PFSK-1 (cell line): ENCODE measurements around the gene MIAT.

Experiments used
- FOXP2 ChIP-seq: optimal IDR thresholded peaks from 2 replicates; pipeline ENCODE3; 2011; ENCODE audit warnings: borderline replicate concordance, control low read depth, inconsistent platforms; ENCODE audit not compliant: insufficient read depth; ENCODE audit errors: extremely low read length, extremely low read depth
- POLR2AphosphoS5 ChIP-seq: IDR thresholded peaks from 2 replicates; pipeline ENCODE4 v1.6.1; 2012; ENCODE audit warnings: low read depth, mild to moderate bottlenecking, control low read depth, low read length, moderate library complexity
- SIN3A ChIP-seq: IDR thresholded peaks from 2 replicates; pipeline ENCODE4 v1.6.1; 2012; ENCODE audit warnings: mild to moderate bottlenecking, low read length, moderate library complexity, borderline replicate concordance; ENCODE audit not compliant: insufficient read depth
- TAF1 ChIP-seq: IDR thresholded peaks from 2 replicates; pipeline ENCODE4 v1.6.1; 2012; ENCODE audit warnings: low read length, control low read depth, borderline replicate concordance; ENCODE audit not compliant: insufficient read depth
- TF ChIP-seq, protein P1 (sequence below), 2 experiments: IDR thresholded peaks; 2 replicates each; pipeline versions ENCODE4 v1.6.1 to v1.8.0; 2011 to 2012; ENCODE audit warnings: low read depth in 2 of 2, low read length in 2 of 2, control low read depth in 1 of 2, inconsistent platforms in 1 of 2, mild to moderate bottlenecking in 1 of 2, moderate library complexity in 1 of 2; ENCODE audit not compliant: insufficient read depth in 1 of 2

- no peak for TF ChIP-seq TAF1
- TF ChIP-seq POLR2AphosphoS5: no peak
- no peak for TF ChIP-seq FOXP2
- TF ChIP-seq, protein P1, sequence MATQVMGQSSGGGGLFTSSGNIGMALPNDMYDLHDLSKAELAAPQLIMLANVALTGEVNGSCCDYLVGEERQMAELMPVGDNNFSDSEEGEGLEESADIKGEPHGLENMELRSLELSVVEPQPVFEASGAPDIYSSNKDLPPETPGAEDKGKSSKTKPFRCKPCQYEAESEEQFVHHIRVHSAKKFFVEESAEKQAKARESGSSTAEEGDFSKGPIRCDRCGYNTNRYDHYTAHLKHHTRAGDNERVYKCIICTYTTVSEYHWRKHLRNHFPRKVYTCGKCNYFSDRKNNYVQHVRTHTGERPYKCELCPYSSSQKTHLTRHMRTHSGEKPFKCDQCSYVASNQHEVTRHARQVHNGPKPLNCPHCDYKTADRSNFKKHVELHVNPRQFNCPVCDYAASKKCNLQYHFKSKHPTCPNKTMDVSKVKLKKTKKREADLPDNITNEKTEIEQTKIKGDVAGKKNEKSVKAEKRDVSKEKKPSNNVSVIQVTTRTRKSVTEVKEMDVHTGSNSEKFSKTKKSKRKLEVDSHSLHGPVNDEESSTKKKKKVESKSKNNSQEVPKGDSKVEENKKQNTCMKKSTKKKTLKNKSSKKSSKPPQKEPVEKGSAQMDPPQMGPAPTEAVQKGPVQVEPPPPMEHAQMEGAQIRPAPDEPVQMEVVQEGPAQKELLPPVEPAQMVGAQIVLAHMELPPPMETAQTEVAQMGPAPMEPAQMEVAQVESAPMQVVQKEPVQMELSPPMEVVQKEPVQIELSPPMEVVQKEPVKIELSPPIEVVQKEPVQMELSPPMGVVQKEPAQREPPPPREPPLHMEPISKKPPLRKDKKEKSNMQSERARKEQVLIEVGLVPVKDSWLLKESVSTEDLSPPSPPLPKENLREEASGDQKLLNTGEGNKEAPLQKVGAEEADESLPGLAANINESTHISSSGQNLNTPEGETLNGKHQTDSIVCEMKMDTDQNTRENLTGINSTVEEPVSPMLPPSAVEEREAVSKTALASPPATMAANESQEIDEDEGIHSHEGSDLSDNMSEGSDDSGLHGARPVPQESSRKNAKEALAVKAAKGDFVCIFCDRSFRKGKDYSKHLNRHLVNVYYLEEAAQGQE (IDR thresholded peaks at IDR 0.05; ENCODE audit: insufficient read depth in 1 of 2, low read depth in 2 of 2, low read length in 2 of 2): no peak
- TF ChIP-seq SIN3A: no peak
Measured at GRCh38 chr22:26712158-26712557, 54.8 kb downstream of the MIAT start.
